SK-N-SH (cell line): ENCODE measurements around the gene IPPK. TPM values are rescaled to one million over a fixed set of nuclear protein-coding genes. Genes with fewer than 3 reads are reported as not detected.

Experiments used
- CTCF ChIA-PET: fragments of 300-600, 350-600 bp; formaldehyde crosslinking; extraction: SDS; loops from one replicate; lab custom pipeline; 2021; lab: Yijun Ruan, JAX
- POLR2A ChIA-PET: fragments of 350-600 bp; sonication (Branson Sonifier 250); formaldehyde crosslinking; extraction: SDS; loops from one replicate; lab custom pipeline; 2020; ENCODE audit warnings: antibody characterized with exemption, inconsistent platforms; lab: Yijun Ruan, JAX
- DNase-seq: peaks from one replicate; pipeline ENCODE4 v3.0.0; 2012
- H2AFZ ChIP-seq: fragments of 200-600 bp; sonication (generic); 2 replicates; pipeline ENCODE4 v1.8.1; 2016; ENCODE audit warnings: antibody characterized with exemption, mild to moderate bottlenecking, low read depth
- H3F3A ChIP-seq: fragments of 200-600 bp; sonication (generic); replicated peaks from 2 replicates; pipeline ENCODE3; 2016; ENCODE audit warnings: antibody characterized with exemption, mild to moderate bottlenecking; ENCODE audit not compliant: insufficient read depth
- H3K27ac ChIP-seq, 2 experiments: fragments of 200-500 bp in 1 of 2; fragments of 200-600 bp in 1 of 2; sonication (Bioruptor generic) in 1 of 2; sonication (generic), shearing (Covaris generic) in 1 of 2; 2 replicates each; pipeline versions ENCODE4 v1.5.1 to v1.6.1; 2014 to 2016; ENCODE audit warnings: low read depth in 2 of 2, inconsistent platforms in 1 of 2, low read length in 1 of 2, mild to moderate bottlenecking in 1 of 2, mixed read lengths in 1 of 2
- H3K27me3 ChIP-seq: fragments of 200-600 bp; sonication (generic), shearing (Covaris generic); 2 replicates; pipeline ENCODE4 v1.6.1; 2016; ENCODE audit warnings: mixed run types; ENCODE audit not compliant: insufficient read depth
- H3K36me3 ChIP-seq, 2 experiments: fragments of 200-500 bp in 1 of 2; fragments of 200-600 bp in 1 of 2; sonication (Bioruptor generic) in 1 of 2; sonication (generic) in 1 of 2; replicated peaks in 1 of 2; 2 replicates each; pipeline versions ENCODE3 to v1.5.1; 2014 to 2016; ENCODE audit warnings: low read length in 1 of 2, mild to moderate bottlenecking in 1 of 2; ENCODE audit not compliant: insufficient read depth in 2 of 2, control insufficient read depth in 1 of 2
- H3K4me1 ChIP-seq, 2 experiments: fragments of 200-500 bp in 1 of 2; fragments of 200-600 bp in 1 of 2; sonication (Bioruptor generic) in 1 of 2; sonication (generic), shearing (Covaris generic) in 1 of 2; 2 replicates each; pipeline versions ENCODE4 v1.5.1 to v1.6.1; 2014 to 2016; ENCODE audit warnings: low read depth in 1 of 2, low read length in 1 of 2, mixed run types in 1 of 2; ENCODE audit not compliant: insufficient read depth in 2 of 2, control insufficient read depth in 1 of 2
- H3K4me2 ChIP-seq: fragments of 200-600 bp; sonication (generic), shearing (Covaris generic); 2 replicates; pipeline ENCODE4 v1.6.1; 2017; ENCODE audit warnings: mixed run types
- H3K4me3 ChIP-seq, 2 experiments: fragments of 200-500 bp in 1 of 2; fragments of 200-600 bp in 1 of 2; sonication (Bioruptor generic) in 1 of 2; sonication (generic), shearing (Covaris generic) in 1 of 2; 2 replicates each; pipeline versions ENCODE4 v1.5.1 to v1.8.1; 2014 to 2016; ENCODE audit warnings: low read depth in 2 of 2, inconsistent platforms in 1 of 2, low read length in 1 of 2, mild to moderate bottlenecking in 1 of 2, mixed read lengths in 1 of 2, moderate library complexity in 1 of 2
- H3K79me2 ChIP-seq: fragments of 200-600 bp; sonication (generic); 2 replicates; pipeline ENCODE4 v1.8.1; 2017; ENCODE audit warnings: mild to moderate bottlenecking; ENCODE audit not compliant: insufficient read depth
- H3K9ac ChIP-seq: fragments of 200-600 bp; sonication (generic); 2 replicates; pipeline ENCODE4 v1.6.1; 2017; ENCODE audit warnings: mixed run types
- H3K9me2 ChIP-seq: fragments of 200-600 bp; sonication (generic); 2 replicates; pipeline ENCODE4 v1.6.1; 2017; ENCODE audit warnings: mixed run types
- H3K9me3 ChIP-seq: fragments of 200-600 bp; sonication (generic); 2 replicates; pipeline ENCODE4 v1.6.1; 2017; ENCODE audit warnings: mixed run types, mild to moderate bottlenecking, moderate library complexity
- H4K20me1 ChIP-seq: fragments of 200-600 bp; sonication (generic); 2 replicates; pipeline ENCODE4 v1.6.1; 2017; ENCODE audit warnings: mild to moderate bottlenecking, mixed run types; ENCODE audit not compliant: insufficient read depth
- CTCF ChIP-seq: fragments of 200-600 bp; sonication (generic); IDR thresholded peaks from 2 replicates; pipeline ENCODE4 v1.6.1; 2017; ENCODE audit warnings: antibody characterized with exemption, mild to moderate bottlenecking, moderate library complexity
- ELF1 ChIP-seq: IDR thresholded peaks from 2 replicates; pipeline ENCODE4 v1.4.0; 2012
- EP300 ChIP-seq, 2 experiments: IDR thresholded peaks; 2 replicates each; pipeline versions ENCODE4 v1.4.0 to v1.6.1; 2012; ENCODE audit warnings: borderline replicate concordance in 1 of 2, low read depth in 1 of 2, low read length in 1 of 2
- EZH2phosphoT487 ChIP-seq: fragments of 200-600 bp; sonication (generic); IDR thresholded peaks from 2 replicates; pipeline ENCODE4 v1.6.1; 2017; ENCODE audit warnings: low read depth, mixed run types, mild to moderate bottlenecking, antibody characterized with exemption, moderate library complexity, borderline replicate concordance
- FOSL2 ChIP-seq: IDR thresholded peaks from 2 replicates; pipeline ENCODE4 v1.4.0; 2012; ENCODE audit warnings: low read depth, mild to moderate bottlenecking, moderate library complexity, borderline replicate concordance
- FOXM1 ChIP-seq: IDR thresholded peaks from 2 replicates; pipeline ENCODE4 v1.4.0; 2012; ENCODE audit warnings: low read depth, mild to moderate bottlenecking
- GABPA ChIP-seq: IDR thresholded peaks from 2 replicates; pipeline ENCODE4 v1.4.0; 2012; ENCODE audit warnings: low read depth, mild to moderate bottlenecking
- MXI1 ChIP-seq: IDR thresholded peaks from 2 replicates; pipeline ENCODE4 v1.6.1; 2012; ENCODE audit warnings: mild to moderate bottlenecking, low read depth, low read length, improper control_type of control experiment
- PBX3 ChIP-seq: IDR thresholded peaks from 2 replicates; pipeline ENCODE4; 2012
- RCOR1 ChIP-seq: fragments of 150-350 bp; IDR thresholded peaks from 2 replicates; pipeline ENCODE4 v1.6.1; 2017; ENCODE audit warnings: antibody characterized with exemption, low read length
- RFX5 ChIP-seq: IDR thresholded peaks from 2 replicates; pipeline ENCODE4 v1.6.1; 2012; ENCODE audit warnings: mild to moderate bottlenecking, improper control_type of control experiment, low read length
- RXRA ChIP-seq: IDR thresholded peaks from 2 replicates; pipeline ENCODE4 v1.4.0; 2012; ENCODE audit warnings: low read depth, mild to moderate bottlenecking, borderline replicate concordance
- SIN3A ChIP-seq: IDR thresholded peaks from 2 replicates; pipeline ENCODE4 v1.6.1; 2012; ENCODE audit warnings: low read depth, mild to moderate bottlenecking, low read length, moderate library complexity, borderline replicate concordance
- SMC3 ChIP-seq: IDR thresholded peaks from 2 replicates; pipeline ENCODE4 v1.6.1; 2012; ENCODE audit warnings: low read depth, low read length, improper control_type of control experiment
- TAF1 ChIP-seq: IDR thresholded peaks from 2 replicates; pipeline ENCODE4 v1.6.1; 2012; ENCODE audit warnings: low read depth, mild to moderate bottlenecking, low read length, moderate library complexity, borderline replicate concordance
- USF1 ChIP-seq: IDR thresholded peaks from 2 replicates; pipeline ENCODE4 v1.4.0; 2012; ENCODE audit warnings: low read depth, borderline replicate concordance
- YY1 ChIP-seq: IDR thresholded peaks from 2 replicates; pipeline ENCODE4 v1.4.0; 2012; ENCODE audit warnings: low read depth, mild to moderate bottlenecking
- WGBS: methylation state at CpG from one replicate; pipeline ENCODE4 v1.1.6; 2017; ENCODE audit warnings: low lambda C conversion rate; 5-methylcytosine and 5-hydroxymethylcytosine counted together
- polyA plus RNA-seq, 3 experiments: library from polyadenylated mRNA; depleted of rRNA; stranded (reverse); fragments of >200 nt; gene quantifications; 2 replicates each; pipeline ENCODE4 v1.2.3, GENCODE V29; 2012
- TF ChIP-seq, protein P1 (sequence below): fragments of 150-350 bp; IDR thresholded peaks from 2 replicates; pipeline ENCODE4 v1.6.1; 2017; ENCODE audit warnings: antibody characterized with exemption, low read length, low read depth, borderline replicate concordance
- TF ChIP-seq, protein P2 (sequence below): fragments of 150-350 bp; IDR thresholded peaks from 2 replicates; pipeline ENCODE4 v1.6.1; 2016; ENCODE audit warnings: mild to moderate bottlenecking, low read depth, low read length

IPPK gene
- polyA plus RNA-seq, 1 of the 3 experiments (the other 2 are of a cell fraction), result 16.5 TPM

DNA sequence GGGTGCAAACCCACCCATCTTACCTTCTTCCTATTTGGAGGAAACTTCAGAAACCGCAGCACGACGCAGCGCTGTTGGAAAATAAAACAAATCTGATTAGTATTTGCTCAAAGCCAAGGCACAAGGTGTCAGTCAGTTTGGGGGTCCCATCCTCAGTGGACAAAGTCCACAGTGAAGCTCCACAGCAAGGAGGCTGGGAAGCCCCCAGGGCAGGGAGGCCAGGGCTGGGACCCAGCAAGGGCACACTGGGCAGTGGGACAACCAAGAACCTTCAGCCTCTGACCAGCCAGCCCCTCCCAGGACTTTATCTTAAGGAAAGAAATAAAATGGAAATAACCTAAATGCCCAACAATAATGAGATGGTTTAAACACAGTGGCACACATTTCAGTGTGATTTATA, 11.3 kb downstream of the IPPK start (continued):
- no peak for TF ChIP-seq SIN3A

GRCh38 chr9:92658176-92658575, 11.8 kb downstream of the IPPK start:
- Histone ChIP-seq H3K9ac (no peak overlapping the region), H3K4me1 (peaks cover 0 to 5% of the 10 kb centered on the region in 2 experiments; a peak in 2 of 4 replicates), H3K9me2 (no peaks in the 10 kb centered on the region), H3K36me3 (peaks cover 0 to 35% of the 10 kb centered on the region in 2 experiments), H3F3A (no peaks in the 10 kb centered on the region), H3K27me3 (no peaks in the 10 kb centered on the region), H3K4me3 (no peak overlapping the region), H4K20me1 (peaks cover 14% of the 10 kb centered on the region), H3K79me2 (peaks cover 75% of the 10 kb centered on the region), H2AFZ (no peak overlapping the region), H3K9me3 (no peaks in the 10 kb centered on the region), H3K27ac (no peak overlapping the region; a peak in 1 of 4 replicates), H3K4me2 (no peak overlapping the region)
- TF ChIP-seq TAF1 (no peak), PBX3 (no peak), USF1 (no peak), EZH2phosphoT487 (no peak), MXI1 (no peak), RFX5 (no peak), CTCF (no peak), SIN3A (no peak), GABPA (no peak), FOXM1 (no peak), EP300 (IDR thresholded peaks at IDR 0.05; ENCODE audit: borderline replicate concordance in 1 of 2, low read depth in 1 of 2, low read length in 1 of 2) (no peak), ELF1 (no peak), SMC3 (no peak), RXRA (no peak), FOSL2 (no peak), YY1 (no peak), RCOR1 (no peak)
- TF ChIP-seq, protein P1, sequence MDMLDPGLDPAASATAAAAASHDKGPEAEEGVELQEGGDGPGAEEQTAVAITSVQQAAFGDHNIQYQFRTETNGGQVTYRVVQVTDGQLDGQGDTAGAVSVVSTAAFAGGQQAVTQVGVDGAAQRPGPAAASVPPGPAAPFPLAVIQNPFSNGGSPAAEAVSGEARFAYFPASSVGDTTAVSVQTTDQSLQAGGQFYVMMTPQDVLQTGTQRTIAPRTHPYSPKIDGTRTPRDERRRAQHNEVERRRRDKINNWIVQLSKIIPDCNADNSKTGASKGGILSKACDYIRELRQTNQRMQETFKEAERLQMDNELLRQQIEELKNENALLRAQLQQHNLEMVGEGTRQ, result no peak
- TF ChIP-seq, protein P2, sequence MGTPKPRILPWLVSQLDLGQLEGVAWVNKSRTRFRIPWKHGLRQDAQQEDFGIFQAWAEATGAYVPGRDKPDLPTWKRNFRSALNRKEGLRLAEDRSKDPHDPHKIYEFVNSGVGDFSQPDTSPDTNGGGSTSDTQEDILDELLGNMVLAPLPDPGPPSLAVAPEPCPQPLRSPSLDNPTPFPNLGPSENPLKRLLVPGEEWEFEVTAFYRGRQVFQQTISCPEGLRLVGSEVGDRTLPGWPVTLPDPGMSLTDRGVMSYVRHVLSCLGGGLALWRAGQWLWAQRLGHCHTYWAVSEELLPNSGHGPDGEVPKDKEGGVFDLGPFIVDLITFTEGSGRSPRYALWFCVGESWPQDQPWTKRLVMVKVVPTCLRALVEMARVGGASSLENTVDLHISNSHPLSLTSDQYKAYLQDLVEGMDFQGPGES, result no peak
- WGBS, result 96% methylated on average over 3 of the region's 7 CpGs
- CTCF ChIA-PET, result interaction anchor here (1.0 to 1.4 kb wide), 3 partner anchors 10 to 518 kb away, joined by 3 to 4 read pairs (median 3); no protein-coding TSS in a partner anchor
- POLR2A ChIA-PET, result no interaction called here
- DNase-seq, result no peak
